HEK293T (cell line): ENCODE measurements around the gene FAM227A.

Source experiments
- FOXM1 ChIP-seq: fragments of 450-650 bp; IDR thresholded peaks from 2 replicates; pipeline ENCODE4 v1.6.1; 2017; ENCODE audit warnings: mild to moderate bottlenecking, borderline replicate concordance
- SP1 ChIP-seq: fragments of 450-650 bp; IDR thresholded peaks from 2 replicates; pipeline ENCODE4 v1.6.1; 2017

DNA sequence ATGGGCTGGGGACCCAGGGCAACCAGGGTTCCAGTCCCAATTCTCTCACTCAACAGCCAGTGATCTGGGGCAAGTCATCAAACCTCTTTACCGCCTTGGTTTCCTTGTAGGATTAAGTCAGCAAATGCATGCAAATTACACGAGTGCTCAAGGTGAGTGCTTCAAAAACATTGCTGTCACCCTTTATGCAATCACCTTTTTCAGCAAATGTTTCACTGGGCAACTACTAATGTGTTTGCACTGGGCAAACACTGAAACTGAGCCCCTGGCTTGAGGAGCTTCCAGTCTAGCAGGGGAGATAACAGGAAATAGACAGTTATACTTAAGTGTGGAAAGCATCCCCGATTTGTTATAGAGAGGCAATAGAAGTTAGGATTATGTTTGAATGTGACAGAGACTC is 48.5 kb downstream of the FAM227A start:
- TF ChIP-seq SP1 (no peak), FOXM1 (no peak)
